Measurements from ENCODE around the gene COL19A1.

DNA sequence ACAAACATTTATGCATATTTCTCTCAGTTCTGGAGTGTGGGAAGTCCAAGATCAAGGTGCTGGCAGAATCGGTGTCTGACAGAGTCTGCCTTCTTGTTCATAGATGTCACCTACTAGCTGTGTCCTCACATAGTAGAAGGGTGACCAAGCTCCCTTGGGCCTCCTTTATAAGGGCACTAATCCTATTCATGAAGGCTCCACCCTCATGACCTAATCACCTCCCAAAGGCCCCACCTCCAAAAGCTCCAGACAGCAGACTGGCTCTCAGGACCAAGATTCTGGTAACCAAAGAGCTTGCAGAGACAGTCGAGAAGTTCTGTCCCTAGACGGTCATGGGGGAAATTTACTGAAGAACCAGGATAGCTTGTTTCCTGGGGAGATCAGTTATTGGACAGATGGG, 297.4 kb downstream of the COL19A1 start:
- TF ChIP-seq POLR2A (IDR thresholded peaks at IDR 0.05), result no peak
- TF ChIP-seq, protein P1, sequence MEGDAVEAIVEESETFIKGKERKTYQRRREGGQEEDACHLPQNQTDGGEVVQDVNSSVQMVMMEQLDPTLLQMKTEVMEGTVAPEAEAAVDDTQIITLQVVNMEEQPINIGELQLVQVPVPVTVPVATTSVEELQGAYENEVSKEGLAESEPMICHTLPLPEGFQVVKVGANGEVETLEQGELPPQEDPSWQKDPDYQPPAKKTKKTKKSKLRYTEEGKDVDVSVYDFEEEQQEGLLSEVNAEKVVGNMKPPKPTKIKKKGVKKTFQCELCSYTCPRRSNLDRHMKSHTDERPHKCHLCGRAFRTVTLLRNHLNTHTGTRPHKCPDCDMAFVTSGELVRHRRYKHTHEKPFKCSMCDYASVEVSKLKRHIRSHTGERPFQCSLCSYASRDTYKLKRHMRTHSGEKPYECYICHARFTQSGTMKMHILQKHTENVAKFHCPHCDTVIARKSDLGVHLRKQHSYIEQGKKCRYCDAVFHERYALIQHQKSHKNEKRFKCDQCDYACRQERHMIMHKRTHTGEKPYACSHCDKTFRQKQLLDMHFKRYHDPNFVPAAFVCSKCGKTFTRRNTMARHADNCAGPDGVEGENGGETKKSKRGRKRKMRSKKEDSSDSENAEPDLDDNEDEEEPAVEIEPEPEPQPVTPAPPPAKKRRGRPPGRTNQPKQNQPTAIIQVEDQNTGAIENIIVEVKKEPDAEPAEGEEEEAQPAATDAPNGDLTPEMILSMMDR (IDR thresholded peaks at IDR 0.05), result no peak
